Heart left ventricle (tissue), 16 donors: Measurements from ENCODE around the gene SCYGR3. TPM values are rescaled to one million over a fixed set of nuclear protein-coding genes. Genes with fewer than 3 reads are reported as not detected.

ENCODE experiments used
- ATAC-seq, 4 donors: fragments of 200-7000 bp; cut with Tn5 transposase; one replicate each; pipeline ENCODE4 v1.9.1; 2020 to 2022; ENCODE audit warnings: moderate library complexity in 4 of 4, mild to moderate bottlenecking in 3 of 4, moderate number of reproducible peaks in 1 of 4
- DNase-seq, 5 donors: peaks; one replicate each; pipeline ENCODE4 v3.0.0-alpha.2; 2020
- H3K27ac ChIP-seq, 12 donors: fragments of 200-600 bp; sonication (generic) in 4 of 12; one replicate each; pipeline versions ENCODE4 v1.5.0 to v1.8.0; 2016 to 2022; ENCODE audit warnings: mild to moderate bottlenecking in 2 of 12
- H3K27me3 ChIP-seq, 9 donors: fragments of 200-600 bp; sonication (generic) in 2 of 9; one replicate each; pipeline versions ENCODE4 v1.5.1 to v1.8.0; 2016 to 2022; ENCODE audit warnings: mild to moderate bottlenecking in 3 of 9
- H3K36me3 ChIP-seq, 9 donors: fragments of 200-600 bp; sonication (generic) in 2 of 9; one replicate each; pipeline versions ENCODE4 v1.5.0 to v1.8.0; 2018 to 2022; ENCODE audit warnings: mild to moderate bottlenecking in 2 of 9
- H3K4me1 ChIP-seq, 12 donors: fragments of 200-600 bp; sonication (generic) in 4 of 12; one replicate each; pipeline versions ENCODE4 v1.5.0 to v1.8.0; 2016 to 2022; ENCODE audit warnings: mild to moderate bottlenecking in 3 of 12
- H3K4me3 ChIP-seq, 12 donors: fragments of 200-600 bp; sonication (generic) in 4 of 12; one replicate each; pipeline versions ENCODE4 v1.5.0 to v1.8.0; 2017 to 2022; ENCODE audit warnings: mild to moderate bottlenecking in 9 of 12, moderate library complexity in 4 of 12
- H3K9me3 ChIP-seq, 12 donors: fragments of 200-600 bp; sonication (generic) in 4 of 12; one replicate each; pipeline versions ENCODE4 v1.5.0 to v1.8.0; 2016 to 2022; ENCODE audit warnings: mild to moderate bottlenecking in 1 of 12
- POLR2A ChIP-seq, 2 donors: fragments of 450-650 bp; IDR thresholded peaks; one replicate each; pipeline ENCODE4 v1.6.1; 2017; ENCODE audit warnings: antibody characterized with exemption in 2 of 2, mild to moderate bottlenecking in 2 of 2, moderate library complexity in 2 of 2
- WGBS, 4 donors: extraction: QIAGEN DNeasy Blood & Tissue Kit in 2 of 4; methylation state at CpG; one replicate each; pipeline versions ENCODE4 v1.1.5 to v1.1.7; 2013 to 2018; 5-methylcytosine and 5-hydroxymethylcytosine counted together
- intact Hi-C, 10 donors: fragments of 100-400 bp; cut with DNase I; formaldehyde crosslinking; loops; one replicate each; pipeline versions ENCODE4 v1.11.1 to v1.14.2; 2022
- polyA plus RNA-seq, 2 donors: library from polyadenylated mRNA; stranded (reverse); fragments of 200-250 nt; gene quantifications; one replicate each; pipeline ENCODE4 v1.2.3, GENCODE V29; 2013
- total RNA-seq, 9 donors: library from RNA; depleted of rRNA in 2 of 9; stranded (reverse); fragments of >200 nt in 2 of 9; fragmentation: NEBNext Ultra II Directional in 3 of 9; extraction: Animal tissue kit (Norgen Biotek cat#: 25700) in 3 of 9; gene quantifications; one replicate each; pipeline versions ENCODE4 v1.1.0 to v1.2.4, GENCODE V29; 2016 to 2023
- TF ChIP-seq, protein P1 (sequence below), 12 donors: fragments of 200-600 bp; sonication (generic) in 4 of 12; IDR thresholded peaks; one replicate each; pipeline versions ENCODE4 v1.5.0 to v1.8.0; 2018 to 2022; ENCODE audit warnings: antibody characterized with exemption in 12 of 12, mild to moderate bottlenecking in 5 of 12
- donor health status: ischemic (EF 13 %, LVEDD 7.1; RV severe dilation, severe dysfunction).
- donor health status: healthy with polysubstance abuse.
- donor health status: DM: no; HTN: yes; CAD: no.
- donor health status: DM: no; HTN: no; CAD: no.
- donor health status: ischemic (EF 25% LVEDD 6.9; RV normal size, moderate dysfunction).
- donor health status: ischemic (EF 25% LVEDD 5.7; RV mildly dilated, moderate dysfunction).
- donor health status: healthy.
- donor health status: DM: yes; HTN: yes; CAD: no.
- donor health status: ischemic (EF 35%, LVEDD 5.7; RV mildly dilated, moderate dysfunction).
- donor health status: nonischemic (EF 11% LVEDD 7.7; RV severe dilation, severe dysfunction).
- donor health status: DM: yes; HTN: yes; CAD: no.
- donor health status: PGD.
- donor health status: ischemic (EF 29% LVEDD 5.4; RV normal size, mild dysfunction).
- donor health status: nonischemic (EF 23%, LVEDD 6.1; RV moderate dilation, normal function).

Gene SCYGR3
- total and polyA plus RNA-seq, 11 donors: not detected

DNA sequence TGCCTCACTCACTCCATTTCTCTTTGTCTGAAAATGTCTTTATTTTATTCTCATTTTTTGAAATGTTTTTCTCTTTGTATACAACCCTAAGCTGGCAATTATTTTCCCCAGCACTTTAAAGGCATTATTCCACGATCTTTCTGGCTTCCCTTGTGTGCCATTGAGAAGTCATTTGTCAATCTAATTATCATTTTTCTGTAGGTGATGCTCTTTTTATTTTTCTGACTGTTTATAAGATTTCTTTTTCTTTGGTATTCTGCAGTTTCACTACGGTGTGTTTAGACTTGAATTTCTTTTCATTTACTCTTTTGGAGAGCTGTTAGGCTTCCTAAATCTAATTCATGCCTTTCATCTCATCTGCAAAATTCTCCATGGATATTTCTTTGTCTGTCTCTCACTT is 10.8 kb upstream of the SCYGR3 start:
- no peak for ATAC-seq
- intact Hi-C loops: no loop called here
- Histone ChIP-seq H3K4me3 (no peak overlapping the region), H3K36me3 (no peaks in the 10 kb centered on the region), H3K27me3 (peaks cover 0 to 7% (median 0%) of the 10 kb centered on the region in 9 donors), H3K9me3 (peaks cover 0 to 9% (median 3%) of the 10 kb centered on the region in 12 donors), H3K4me1 (no peaks in the 10 kb centered on the region), H3K27ac (no peak overlapping the region)
- TF ChIP-seq, protein P1, sequence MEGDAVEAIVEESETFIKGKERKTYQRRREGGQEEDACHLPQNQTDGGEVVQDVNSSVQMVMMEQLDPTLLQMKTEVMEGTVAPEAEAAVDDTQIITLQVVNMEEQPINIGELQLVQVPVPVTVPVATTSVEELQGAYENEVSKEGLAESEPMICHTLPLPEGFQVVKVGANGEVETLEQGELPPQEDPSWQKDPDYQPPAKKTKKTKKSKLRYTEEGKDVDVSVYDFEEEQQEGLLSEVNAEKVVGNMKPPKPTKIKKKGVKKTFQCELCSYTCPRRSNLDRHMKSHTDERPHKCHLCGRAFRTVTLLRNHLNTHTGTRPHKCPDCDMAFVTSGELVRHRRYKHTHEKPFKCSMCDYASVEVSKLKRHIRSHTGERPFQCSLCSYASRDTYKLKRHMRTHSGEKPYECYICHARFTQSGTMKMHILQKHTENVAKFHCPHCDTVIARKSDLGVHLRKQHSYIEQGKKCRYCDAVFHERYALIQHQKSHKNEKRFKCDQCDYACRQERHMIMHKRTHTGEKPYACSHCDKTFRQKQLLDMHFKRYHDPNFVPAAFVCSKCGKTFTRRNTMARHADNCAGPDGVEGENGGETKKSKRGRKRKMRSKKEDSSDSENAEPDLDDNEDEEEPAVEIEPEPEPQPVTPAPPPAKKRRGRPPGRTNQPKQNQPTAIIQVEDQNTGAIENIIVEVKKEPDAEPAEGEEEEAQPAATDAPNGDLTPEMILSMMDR (IDR thresholded peaks at IDR 0.05): no peak
- TF ChIP-seq POLR2A (IDR thresholded peaks at IDR 0.05): no peak
- 57 to 70% (median 67%) methylated on average over 2 of the region's 2 CpGs for WGBS, 4 donors
- no peak for DNase-seq

DNA sequence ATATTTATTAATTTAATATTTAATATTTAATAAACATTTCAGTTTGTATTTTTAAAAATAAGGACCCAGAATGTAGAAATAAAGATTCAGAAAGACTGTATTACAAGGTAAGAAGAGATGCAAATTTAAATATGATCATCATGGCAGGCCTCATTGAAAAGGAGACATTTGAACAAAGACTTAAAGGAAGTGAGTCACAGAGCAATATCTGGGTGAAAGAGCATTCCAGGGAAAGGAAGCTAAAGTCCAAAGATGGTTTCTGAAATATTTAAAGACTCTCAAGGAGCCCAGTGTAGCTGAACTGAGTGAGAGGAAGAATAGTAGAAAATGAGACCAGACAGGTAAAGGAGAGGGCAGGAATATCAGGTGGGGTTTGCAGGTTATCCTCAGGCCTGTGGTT is 8.6 kb upstream of the SCYGR3 start:
- Histone ChIP-seq H3K27ac (no peak overlapping the region), H3K4me3 (no peak overlapping the region), H3K27me3 (peaks cover 0 to 2% (median 0%) of the 10 kb centered on the region in 9 donors), H3K36me3 (no peaks in the 10 kb centered on the region), H3K4me1 (no peaks in the 10 kb centered on the region), H3K9me3 (peaks cover 0 to 9% (median 3%) of the 10 kb centered on the region in 12 donors)
- intact Hi-C loops: no loop called here
- no peak for ATAC-seq
- TF ChIP-seq, protein P1 (IDR thresholded peaks at IDR 0.05): no peak
- no peak for TF ChIP-seq POLR2A (IDR thresholded peaks at IDR 0.05)
- no peak for DNase-seq

DNA sequence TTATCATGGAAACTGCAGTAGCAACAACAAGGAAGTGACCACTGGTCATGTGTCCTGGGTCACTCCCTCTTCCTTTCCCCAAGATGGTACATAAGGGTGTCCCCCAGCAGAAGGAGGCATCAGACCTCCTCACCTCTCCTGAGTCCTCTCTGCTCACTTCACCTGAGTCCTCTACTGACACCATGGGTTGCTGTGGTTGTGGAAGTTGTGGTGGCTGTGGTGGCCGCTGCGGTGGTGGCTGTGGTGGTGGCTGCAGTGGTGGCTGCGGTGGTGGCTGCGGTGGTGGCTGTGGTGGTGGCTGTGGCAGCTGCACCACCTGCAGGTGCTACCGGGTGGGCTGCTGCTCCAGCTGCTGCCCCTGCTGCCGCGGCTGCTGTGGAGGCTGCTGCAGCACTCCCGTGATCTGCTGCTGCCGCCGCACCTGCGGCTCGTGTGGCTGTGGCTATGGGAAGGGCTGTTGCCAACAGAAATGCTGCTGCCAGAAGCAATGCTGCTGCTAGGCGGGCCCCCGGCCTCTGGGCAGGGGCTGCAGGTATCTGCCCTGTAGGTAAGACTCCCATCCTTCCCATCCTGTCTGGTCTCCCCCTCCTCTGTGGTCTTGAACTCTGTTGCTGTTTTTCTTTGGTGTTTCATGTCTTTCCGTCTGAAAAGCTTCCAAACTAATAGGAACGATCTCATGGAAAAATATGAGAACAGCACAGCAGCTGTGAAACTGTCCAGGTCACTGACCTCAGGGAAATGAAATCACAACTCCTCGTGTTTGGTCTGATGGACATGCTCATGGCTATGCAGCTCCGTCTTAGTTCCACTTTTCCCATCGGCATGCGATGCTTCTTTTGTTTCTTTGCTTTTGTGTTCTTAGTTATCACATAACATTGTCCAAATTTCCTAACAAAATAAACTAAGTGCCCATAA is 2.9 kb upstream of the SCYGR3 start, which contains the start of gene SCYGR4:
Gene SCYGR4, plus strand, starts transcription at position 183 of the 915 bp plus-strand sequence. Its CDS starts 0 bp downstream, at position 183.
- Histone ChIP-seq H3K4me3 (no peak within 1 kb of the TSS), H3K36me3 (no peaks in the 10 kb centered on the region), H3K4me1 (no peaks in the 10 kb centered on the region), H3K27me3 (peaks cover 0 to 8% (median 0%) of the 10 kb centered on the region in 9 donors), H3K9me3 (peaks cover 0 to 6% (median under 1%) of the 10 kb centered on the region in 12 donors), H3K27ac (no peak within 1 kb of the TSS)
- 70 to 78% (median 71%) methylated on average over 10 to 20 of the region's 20 CpGs for WGBS, 4 donors
- intact Hi-C loops: no loop called here
- no peak for TF ChIP-seq POLR2A (IDR thresholded peaks at IDR 0.05)
- TF ChIP-seq, protein P1 (IDR thresholded peaks at IDR 0.05): no peak
- ATAC-seq (peak in 1 of 4 donors; percentile 36), DNase-seq (no peak)

DNA sequence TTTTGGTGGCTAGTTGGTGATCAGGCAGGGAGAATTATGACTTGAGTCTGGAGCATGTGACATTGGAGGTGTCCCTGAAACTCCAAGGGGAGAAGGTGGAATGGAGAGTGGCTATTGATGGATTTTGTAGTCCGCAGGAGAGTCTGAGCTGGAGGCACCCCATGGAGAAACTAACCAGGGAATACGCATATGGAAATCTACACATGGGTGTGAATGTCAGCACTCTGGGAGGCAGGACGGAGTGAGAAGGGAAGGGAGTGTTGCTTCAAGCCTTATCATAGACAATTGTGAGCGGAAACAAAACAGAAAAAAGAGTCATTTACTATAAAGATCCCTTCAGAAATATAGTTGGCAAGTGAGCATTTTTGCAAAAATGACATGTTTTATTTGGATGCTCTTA is 2.0 kb upstream of the SCYGR3 start:
- H3K36me3 ChIP-seq: no peaks in the 10 kb centered on the region
- ATAC-seq: no peak
- H3K27me3 ChIP-seq: peaks cover 0 to 8% (median 3%) of the 10 kb centered on the region in 9 donors
- intact Hi-C loops: no loop called here
- no peak overlapping the region for H3K27ac ChIP-seq
- DNase-seq: no peak
- H3K4me3 ChIP-seq: no peak overlapping the region
- no peaks in the 10 kb centered on the region for H3K4me1 ChIP-seq
- WGBS, 4 donors: 24 to 33% (median 28%) methylated on average over 4 of the region's 4 CpGs
- no peak for TF ChIP-seq POLR2A (IDR thresholded peaks at IDR 0.05)
- TF ChIP-seq, protein P1 (IDR thresholded peaks at IDR 0.05): no peak
- no peaks in the 10 kb centered on the region for H3K9me3 ChIP-seq
